Measurements from ENCODE around the gene LAMC3.

The LAMC3 gene

DNA sequence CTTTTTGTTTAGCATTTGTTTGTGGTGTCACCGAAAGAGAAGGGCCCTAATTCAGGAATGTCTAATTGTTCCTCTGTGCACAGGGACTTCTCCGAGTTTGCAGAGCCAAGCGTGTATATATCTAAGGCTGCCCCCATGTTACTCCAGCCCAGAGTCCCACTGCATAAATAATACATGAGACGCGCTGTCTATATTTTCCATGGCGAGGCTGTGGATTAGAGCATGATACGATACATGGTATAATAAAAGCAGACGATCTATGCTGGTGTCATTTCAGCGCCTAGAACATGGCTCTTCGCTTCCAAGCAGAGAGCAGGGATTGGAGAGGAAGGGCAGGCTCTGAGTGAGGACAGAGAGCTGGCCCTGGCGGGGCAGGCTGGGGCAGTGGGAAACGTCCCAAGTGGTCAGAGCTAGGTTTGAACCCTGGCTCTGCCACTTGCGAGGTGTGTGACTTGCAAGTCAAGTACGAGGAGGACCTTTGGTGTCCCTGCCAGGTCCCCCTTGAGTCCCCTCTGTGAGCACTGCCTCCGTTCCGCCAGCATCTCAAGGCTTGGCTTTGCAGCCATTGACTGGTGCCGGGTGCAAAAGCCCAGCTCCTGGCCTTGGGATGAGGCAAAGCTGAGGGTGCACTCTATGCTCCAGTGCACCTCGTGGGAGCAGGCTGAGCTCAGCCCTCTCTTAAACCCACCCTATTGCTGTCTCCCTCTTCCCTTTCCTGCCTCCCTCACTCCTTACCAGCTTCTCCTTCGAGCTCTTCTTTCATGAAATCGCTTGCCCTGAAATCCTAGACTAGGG is 29.2 kb upstream of the LAMC3 start:
- DNase-seq (ENCODE audit: low read depth) = no peak

- no peak for DNase-seq (ENCODE audit: low read depth)
Observed at GRCh38 chr9:130980526-130980925, 28.4 kb upstream of the LAMC3 start.

GRCh38 chr9:130981002-130981755 is 27.8 kb upstream of the LAMC3 start:
- DNase-seq (ENCODE audit: low read depth) = no peak

DNA sequence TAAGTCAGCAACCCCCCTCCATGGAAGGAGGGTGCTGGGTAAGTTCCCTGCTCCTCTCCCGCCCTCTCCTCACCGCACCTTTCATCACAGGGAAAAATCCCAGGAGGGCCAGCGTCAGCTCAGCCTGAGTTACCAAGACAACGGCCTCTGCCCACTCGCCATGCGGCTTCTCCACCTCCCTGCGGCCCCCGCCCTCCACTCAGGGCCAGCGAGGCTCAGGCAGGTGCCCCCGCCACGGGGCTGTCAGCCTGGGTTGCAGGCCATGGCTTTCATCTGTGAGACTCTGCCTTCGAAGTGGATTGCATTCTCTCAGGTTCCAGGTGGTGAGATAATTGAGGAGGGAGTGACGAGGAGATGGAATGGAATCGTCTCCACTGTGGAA is 27.2 kb upstream of the LAMC3 start:
- no peak for DNase-seq (ENCODE audit: low read depth)

GRCh38 chr9:130982636-130983358 is 26.2 kb upstream of the LAMC3 start:
- DNase-seq (ENCODE audit: low read depth) = no peak

DNA sequence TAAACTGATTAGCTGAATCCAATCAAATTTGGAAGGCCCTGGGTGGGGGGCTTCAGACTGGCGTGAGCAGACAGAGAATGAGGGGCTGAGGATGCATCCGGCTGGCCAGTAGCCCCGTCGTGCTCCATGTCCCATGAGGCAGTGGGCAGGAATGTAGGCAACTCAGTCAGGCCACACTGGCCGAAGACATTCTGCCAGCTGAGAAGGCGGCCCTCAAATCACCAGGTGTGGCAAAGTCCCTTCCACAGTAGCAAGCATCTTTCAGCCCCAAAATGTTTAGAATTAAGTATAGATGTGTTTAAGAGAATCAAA is 25.7 kb upstream of the LAMC3 start:
- DNase-seq (ENCODE audit: low read depth) = no peak

DNA sequence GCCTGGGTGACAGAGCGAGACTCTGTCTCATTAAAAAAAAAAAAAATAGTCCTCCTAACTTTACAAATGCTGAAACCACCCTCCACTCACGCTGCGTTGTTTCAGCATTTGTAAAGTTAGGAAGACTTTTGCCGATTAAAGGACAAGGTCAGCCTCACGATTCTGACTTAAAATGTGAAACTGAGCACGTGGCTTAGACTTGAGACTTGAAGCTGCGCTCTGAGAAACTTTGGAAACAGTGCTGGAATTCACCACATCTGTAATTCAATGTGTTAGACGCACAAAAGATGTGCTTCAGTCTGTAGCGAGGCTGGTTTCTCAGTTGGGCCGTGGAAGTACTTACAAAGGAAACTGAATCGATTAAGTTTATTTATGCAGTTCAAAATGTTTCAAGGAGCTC is 25.0 kb upstream of the LAMC3 start:
- no peak for DNase-seq (ENCODE audit: low read depth)

DNA sequence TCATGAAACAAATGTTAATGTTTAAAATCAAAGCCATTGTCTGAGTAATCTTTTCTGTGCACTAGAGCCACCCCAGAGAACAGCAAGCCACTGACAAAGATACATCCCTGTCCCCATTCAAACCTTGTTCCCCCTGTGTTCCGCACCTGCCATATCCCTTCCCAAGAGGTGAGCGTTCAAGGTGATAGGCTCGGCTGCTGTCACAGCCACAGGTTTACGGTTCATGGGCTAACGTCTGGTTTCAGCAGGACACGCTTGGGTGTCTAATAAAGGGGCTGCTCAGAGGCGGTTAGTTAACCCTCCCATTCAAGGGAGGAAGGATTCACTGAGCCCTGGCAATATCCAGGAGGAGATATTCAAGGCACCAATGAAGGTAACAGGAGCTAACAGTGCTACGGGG is 24.5 kb upstream of the LAMC3 start:
- no peak for DNase-seq (ENCODE audit: low read depth)

DNA sequence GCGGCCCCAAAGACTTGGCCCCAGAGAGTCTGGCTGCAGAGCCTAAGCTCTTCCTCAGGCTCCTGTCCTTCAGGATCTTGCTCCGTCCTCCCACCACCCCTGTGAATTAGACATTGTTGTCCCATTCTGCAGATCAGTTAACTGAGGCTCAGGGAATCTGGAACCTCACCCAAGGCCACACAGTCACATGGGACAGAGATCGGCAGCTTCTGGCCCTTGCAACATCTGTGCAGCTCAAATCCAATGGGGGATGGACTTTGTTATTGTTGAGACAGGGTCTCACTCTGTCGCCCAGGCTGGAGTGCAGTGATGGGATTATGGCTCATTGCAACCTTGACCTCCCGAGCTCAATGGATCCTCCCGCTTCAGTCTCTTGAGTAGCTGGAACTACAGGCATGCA is 23.9 kb upstream of the LAMC3 start:
- no peak for DNase-seq (ENCODE audit: low read depth)

- no peak for DNase-seq (ENCODE audit: low read depth)
Observed at GRCh38 chr9:130985606-130986162, 23.3 kb upstream of the LAMC3 start.

DNA sequence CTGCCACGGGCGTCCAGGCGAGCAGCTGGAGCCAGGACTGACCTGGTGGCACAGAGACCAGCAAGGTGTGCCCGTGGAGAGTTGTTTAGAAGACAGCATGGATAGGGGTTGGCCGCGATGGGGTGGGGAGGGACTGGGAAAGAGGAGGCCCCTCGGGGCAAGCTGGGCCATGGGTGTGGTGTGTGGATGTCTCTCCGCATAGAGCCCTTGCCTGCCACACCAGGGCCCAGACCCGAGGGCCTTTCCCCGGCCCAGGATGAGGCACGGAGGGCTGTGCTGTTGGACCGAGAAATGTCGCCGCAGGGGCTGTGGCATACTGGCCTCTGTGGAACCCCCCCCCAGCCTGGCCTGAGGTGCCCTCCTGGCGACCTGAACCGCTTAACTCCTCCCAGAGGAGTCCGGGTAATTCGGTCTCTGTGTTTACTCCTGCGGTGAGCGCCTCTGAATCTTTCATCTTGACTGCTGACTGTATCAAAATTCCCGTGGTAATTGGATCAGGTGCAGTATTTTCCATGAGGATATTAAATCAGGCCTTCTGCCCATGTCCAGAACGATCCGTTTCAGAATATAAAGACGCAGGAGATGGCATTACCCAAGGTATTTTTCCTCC is 22.5 kb upstream of the LAMC3 start:
- DNase-seq (ENCODE audit: low read depth) = no peak

DNA sequence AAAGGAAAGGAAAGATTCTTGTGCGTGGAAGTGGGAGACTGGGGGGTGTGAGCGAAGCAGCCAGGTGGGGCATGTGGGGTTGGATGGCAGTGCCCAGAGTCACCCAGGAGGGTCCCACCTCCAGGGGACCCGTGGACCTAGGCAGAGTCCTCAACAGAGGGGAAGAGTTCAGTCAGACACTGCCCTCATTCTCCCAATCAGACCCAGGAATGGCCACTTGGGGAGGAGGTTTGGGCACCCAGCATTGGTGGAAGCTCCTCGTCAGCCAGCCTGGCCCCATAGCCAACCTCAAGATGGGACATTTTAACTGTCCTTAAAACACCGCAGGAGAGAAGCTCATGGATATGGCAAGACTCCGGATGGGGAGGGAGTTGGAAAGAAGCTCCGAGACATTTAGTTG is 21.9 kb upstream of the LAMC3 start:
- no peak for DNase-seq (ENCODE audit: low read depth)

- DNase-seq (ENCODE audit: low read depth) = no peak
Observed at GRCh38 chr9:130987738-130988399, 21.1 kb upstream of the LAMC3 start.

- no peak for DNase-seq (ENCODE audit: low read depth)
Observed at GRCh38 chr9:130988400-130988747, 20.6 kb upstream of the LAMC3 start.

- no peak for DNase-seq (ENCODE audit: low read depth)
Observed at GRCh38 chr9:130988905-130989304, 20.1 kb upstream of the LAMC3 start.

- no peak for DNase-seq (ENCODE audit: low read depth)
Observed at GRCh38 chr9:130989391-130989790, 19.6 kb upstream of the LAMC3 start.

DNA sequence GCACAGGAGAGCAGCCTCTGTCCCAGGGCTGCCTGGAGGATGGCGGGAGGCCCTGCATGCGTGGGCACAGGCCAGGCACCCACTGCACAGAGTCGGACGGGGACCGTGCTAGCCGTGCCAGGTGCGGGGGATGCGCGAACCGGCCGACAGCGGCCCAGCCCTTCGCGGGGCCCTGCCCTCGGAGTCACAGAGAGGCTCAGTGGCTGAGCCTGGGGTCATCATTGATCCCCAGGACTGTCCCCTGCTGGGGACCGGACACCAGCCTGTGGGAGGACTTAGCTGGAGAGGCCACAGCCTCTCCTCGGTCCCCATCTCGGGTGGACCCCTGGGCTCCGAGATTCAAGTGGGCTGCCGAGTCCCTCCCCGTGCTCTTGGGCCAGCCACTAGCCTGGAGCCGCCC is 19.1 kb upstream of the LAMC3 start:
- DNase-seq (ENCODE audit: low read depth) = no peak

- DNase-seq (ENCODE audit: low read depth) = no peak
Observed at GRCh38 chr9:130990306-130990977, 18.5 kb upstream of the LAMC3 start.

DNA sequence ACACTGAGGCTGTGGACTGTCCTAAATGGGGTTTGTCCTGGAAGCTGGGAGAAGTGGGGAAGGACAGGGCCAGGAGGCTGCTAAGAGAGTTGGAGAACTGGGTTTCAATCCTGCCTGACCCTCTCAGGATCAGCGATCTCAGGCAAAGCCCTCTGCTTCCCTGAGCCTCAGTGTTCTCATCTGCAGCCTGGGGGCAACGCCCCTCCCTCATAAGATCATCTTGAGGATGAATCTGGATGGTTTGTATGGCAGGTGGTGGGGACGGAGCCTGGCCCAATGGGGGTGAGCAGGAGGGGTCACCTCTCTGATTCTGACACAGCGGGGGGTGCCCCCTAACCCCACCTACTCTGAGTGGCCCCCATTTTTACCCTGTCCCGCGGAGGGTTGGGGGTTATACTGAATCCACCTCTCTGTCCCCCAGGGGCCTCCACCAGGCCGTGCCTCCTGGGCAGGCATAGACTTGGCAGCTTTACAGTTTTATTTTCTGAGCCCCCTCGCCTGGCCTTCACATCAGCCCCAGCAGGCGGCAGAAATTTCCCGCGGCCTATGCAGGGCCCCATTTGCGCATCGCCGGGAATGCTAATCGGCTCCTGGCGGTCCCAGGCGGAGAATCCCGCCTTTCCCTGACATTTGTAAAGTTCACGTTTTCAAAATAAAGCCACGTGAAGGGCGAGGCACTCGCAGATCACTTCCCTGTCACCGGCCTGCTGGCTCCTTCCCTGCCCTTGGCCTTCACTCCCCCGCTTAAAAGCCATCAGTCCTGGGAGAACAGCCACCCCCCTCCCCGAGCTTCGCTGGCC is 17.8 kb upstream of the LAMC3 start:
- DNase-seq (ENCODE audit: low read depth) = no peak

Data from stimulated activated CD8-positive, alpha-beta memory T cell treated with anti-CD3 and anti-CD28 coated beads, Interleukin-15, amount 100 ng/mL, for 24 hours (primary cell).